CMK (cell line): ENCODE measurements around the gene PIRT.
"Not testable (repeated sequence)": the region's sequence is repeated elsewhere in the genome, so short reads cannot be mapped to it uniquely, and the experiment has no call there.

Experiments used
- DNase-seq: peaks from one replicate; pipeline ENCODE4 v3.0.0-alpha.2; 2010; ENCODE audit warnings: low read depth

PIRT gene

GRCh38 chr17:10837921-10838320 lies at the start of gene PIRT:
PIRT (minus strand) TSS chr17:10838087; CDS start chr17:10825645, 12,442 bp downstream.
- no peak for DNase-seq

- DNase-seq: no peak
Measured at GRCh38 chr17:10881959-10882358, 44.1 kb upstream of the PIRT start.

- peak; percentile 17 for DNase-seq
Measured at GRCh38 chr17:10879190-10879836, 41.4 kb upstream of the PIRT start.

GRCh38 chr17:10875984-10876555 lies 38.2 kb upstream of the PIRT start:
- DNase-seq: peak; percentile 8

- no peak for DNase-seq
Measured at GRCh38 chr17:10875430-10875851, 37.6 kb upstream of the PIRT start.

GRCh38 chr17:10871914-10872313 lies 34.0 kb upstream of the PIRT start:
- DNase-seq: no peak

GRCh38 chr17:10870336-10871050 lies 32.6 kb upstream of the PIRT start:
- DNase-seq: no peak

GRCh38 chr17:10868744-10869143 lies 30.9 kb upstream of the PIRT start:
- not testable (repeated sequence) for DNase-seq

GRCh38 chr17:10859051-10859450 lies 21.2 kb upstream of the PIRT start:
- DNase-seq: no peak

GRCh38 chr17:10857976-10858375 lies 20.1 kb upstream of the PIRT start:
- DNase-seq: no peak

GRCh38 chr17:10846636-10847035 lies 8.7 kb upstream of the PIRT start:
- not testable (repeated sequence) for DNase-seq

- DNase-seq: no peak
Measured at GRCh38 chr17:10845388-10845751, 7.5 kb upstream of the PIRT start.

GRCh38 chr17:10844621-10845387 lies 6.9 kb upstream of the PIRT start:
- peak; percentile 69 for DNase-seq

- DNase-seq: no peak
Measured at GRCh38 chr17:10843811-10844210, 5.9 kb upstream of the PIRT start.

GRCh38 chr17:10842658-10843057 lies 4.8 kb upstream of the PIRT start:
- no peak for DNase-seq

GRCh38 chr17:10838682-10839081 lies 795 bp upstream of the PIRT start:
- no peak for DNase-seq

- no peak for DNase-seq
Measured at GRCh38 chr17:10836966-10837590, 809 bp downstream of the PIRT start.

- no peak for DNase-seq
Measured at GRCh38 chr17:10836145-10836544, 1.7 kb downstream of the PIRT start.

- no peak for DNase-seq
Measured at GRCh38 chr17:10831696-10832095, 6.2 kb downstream of the PIRT start.

- DNase-seq: no peak
Measured at GRCh38 chr17:10827898-10828552, 9.9 kb downstream of the PIRT start.

GRCh38 chr17:10824874-10825273 lies 13.0 kb downstream of the PIRT start:
- no peak for DNase-seq

- DNase-seq: no peak
Measured at GRCh38 chr17:10821770-10822169, 16.1 kb downstream of the PIRT start.
